Testis (tissue), 2 donors: ENCODE measurements around the gene SETD7.

Source experiments
- CTCF ChIP-seq, 3 experiments: fragments of 450-650 bp in 2 of 3; fragments of 200-600 bp in 1 of 3; sonication (generic) in 1 of 3; IDR thresholded peaks; one replicate each; pipeline ENCODE4 v1.5.1; 2016 to 2019; ENCODE audit warnings: antibody characterized with exemption in 3 of 3, mild to moderate bottlenecking in 2 of 3, moderate library complexity in 1 of 3
- POLR2A ChIP-seq: fragments of 450-650 bp; IDR thresholded peaks from one replicate; pipeline ENCODE4 v1.6.1; 2017; ENCODE audit warnings: antibody characterized with exemption, mild to moderate bottlenecking, moderate library complexity

- TF ChIP-seq CTCF (IDR thresholded peaks at IDR 0.05) (no peak), POLR2A (no peak)
These were observed 28.0 kb upstream of the SETD7 start for GRCh38 chr4:139584013-139584412.
